HG03066 (cell line): ENCODE data around the gene UCP2.

Source experiments
- ATAC-seq: cut with Tn5 transposase; IDR thresholded peaks from one replicate; pipeline ENCODE4 v1.9.1; 2021; ENCODE audit warnings: low read depth; ENCODE audit not compliant: unreplicated experiment

UCP2 gene

DNA sequence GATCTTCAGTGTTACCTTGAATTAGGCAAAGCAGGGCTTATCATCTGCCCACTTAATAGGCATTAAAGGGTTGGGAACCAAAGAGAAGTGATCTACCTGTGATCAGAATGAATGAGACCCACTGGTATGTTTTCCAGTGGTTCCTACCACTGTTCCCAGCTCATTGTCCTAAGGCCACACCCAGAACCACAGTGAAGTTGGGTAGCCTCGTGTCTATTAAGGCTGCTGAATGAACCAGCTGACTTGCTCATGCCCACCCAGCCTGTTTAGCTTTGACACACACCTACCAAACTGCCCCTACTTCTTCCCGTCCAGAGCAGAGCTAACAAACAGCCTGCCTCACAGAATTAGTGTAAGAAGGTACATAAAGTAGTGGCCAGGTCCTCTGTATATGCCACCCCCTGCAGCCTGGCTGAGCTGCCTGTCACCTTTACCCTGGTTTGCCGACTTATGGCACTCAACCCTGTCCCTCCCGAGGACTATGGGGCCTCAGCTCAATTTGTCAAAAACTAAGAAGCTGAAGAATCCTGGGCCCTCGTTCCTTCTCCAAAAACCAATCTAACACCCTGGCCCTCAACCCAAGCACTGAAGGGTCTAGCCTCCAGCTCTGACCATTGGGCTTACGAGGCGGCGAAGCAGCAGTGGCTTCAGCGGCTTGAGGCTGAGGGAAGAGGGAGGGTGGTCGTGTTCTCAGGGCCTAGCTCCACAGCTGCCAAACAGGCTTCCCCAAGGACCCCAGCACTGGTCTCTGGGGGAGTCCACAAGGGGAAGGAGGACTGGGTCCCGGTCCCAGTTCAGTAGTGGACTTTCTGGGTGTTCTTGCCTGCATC, 9.8 kb downstream of the UCP2 start:
- ATAC-seq: no peak

- no peak for ATAC-seq
Observed at GRCh38 chr11:73972187-73972586, 10.5 kb downstream of the UCP2 start.

DNA sequence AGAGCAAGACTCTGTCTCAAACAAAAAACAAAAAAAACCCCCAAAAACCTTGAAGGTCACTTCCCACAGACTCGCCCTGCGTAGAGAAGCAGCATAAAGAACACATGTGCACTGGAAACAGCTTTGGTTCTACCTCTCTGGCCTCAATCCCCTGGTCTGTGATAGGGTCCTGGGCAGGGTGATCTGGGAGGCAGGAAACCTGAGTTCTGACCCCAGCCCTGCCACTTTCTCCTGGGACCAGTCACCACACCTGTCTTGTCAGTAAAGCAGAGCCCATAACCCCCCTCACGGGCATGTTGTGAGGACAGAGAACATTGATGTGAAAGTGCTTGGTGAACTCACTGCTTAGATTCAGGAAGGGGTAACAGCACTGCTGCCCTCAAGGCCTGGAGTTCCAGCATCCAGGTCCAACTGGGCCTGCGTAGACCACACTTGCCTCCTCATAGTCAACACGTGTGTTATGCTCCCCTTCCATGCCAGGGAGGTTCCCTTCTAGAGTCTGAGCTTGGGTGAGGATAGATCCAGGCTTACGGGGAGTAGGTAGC, 11.4 kb downstream of the UCP2 start:
- ATAC-seq: no peak

DNA sequence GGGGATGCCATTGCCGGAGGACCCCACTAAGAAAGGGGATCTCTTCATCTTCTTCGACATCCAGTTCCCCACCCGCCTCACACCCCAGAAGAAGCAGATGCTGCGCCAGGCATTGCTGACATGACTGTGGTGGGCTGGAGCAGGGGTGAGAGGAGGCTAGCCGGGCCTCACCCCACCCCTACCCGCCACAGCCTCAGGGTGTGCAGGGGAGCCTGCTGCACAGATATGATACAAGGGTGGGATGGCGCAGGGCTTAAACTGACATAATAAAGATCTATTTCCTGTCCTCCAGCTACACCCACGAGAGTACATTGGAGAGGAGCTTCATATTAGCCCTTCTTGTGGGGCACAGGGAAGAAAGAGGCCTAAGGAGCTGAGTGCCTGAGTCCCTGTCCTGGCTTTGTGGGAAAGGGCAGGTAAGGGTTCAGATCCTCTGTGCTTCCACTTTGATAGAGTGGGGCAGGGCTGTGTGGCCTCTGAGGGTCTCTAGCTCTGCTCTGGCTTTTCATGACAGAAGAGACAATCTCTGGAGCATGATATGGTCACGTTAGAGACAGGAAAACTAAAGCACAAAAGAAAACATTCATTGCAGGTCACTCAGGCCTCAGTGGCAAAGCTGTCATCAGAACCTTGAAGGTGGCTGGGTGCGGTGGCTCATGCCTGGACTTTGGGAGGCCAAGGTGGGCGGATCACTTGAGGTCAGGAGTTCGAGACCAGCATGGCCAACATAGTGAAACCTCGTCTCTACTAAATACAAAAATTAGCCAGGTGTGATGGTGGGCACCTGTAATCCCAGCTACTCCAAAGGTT, 12.4 kb downstream of the UCP2 start:
- no peak for ATAC-seq

DNA sequence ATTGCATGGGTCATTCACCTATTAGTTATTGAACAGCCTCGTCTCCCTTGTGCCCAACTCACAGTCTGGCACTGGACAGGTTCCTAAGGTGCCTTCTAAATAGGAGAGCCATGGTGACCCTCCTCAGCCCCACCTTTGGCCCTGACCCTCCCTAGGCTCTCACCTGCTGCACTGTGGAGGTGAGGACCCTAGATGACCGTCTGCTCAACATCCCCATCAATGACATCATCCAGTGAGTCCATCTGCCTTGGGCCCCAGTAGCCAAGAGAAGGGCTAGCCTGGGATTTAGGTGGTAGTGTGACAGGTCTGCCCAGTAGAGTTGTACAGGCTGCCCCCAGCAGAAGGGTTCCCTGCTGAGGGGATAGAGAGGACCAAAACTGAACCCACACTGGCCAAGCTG, 13.6 kb downstream of the UCP2 start:
- ATAC-seq: no peak

DNA sequence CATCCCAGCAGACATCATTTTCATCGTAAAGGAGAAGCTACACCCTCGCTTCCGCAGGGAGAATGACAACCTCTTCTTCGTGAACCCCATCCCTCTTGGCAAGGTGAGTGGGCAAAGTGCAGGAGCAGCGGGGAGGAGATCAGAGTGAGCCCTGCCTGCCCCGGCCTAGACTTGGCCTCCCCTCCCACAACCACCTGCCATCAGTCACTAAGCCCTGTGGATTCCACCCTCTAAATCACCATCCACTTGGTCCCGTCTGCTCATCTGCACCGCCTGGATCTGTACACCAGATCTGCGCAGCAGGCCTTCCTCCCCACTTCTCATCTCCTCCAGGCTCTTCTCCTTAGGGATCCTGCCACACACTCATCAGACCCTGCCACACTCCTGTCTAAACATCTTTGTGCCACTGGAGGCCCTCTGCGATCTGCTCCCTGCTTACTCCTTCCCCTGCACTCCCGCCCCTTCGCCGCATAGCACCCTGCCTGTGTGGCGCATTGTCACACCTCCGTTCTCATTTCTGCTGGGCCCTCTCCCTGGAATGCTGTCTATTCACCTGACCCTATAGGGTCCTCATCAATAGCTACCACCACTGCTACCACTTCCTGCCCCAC, 14.2 kb downstream of the UCP2 start:
- ATAC-seq: no peak

DNA sequence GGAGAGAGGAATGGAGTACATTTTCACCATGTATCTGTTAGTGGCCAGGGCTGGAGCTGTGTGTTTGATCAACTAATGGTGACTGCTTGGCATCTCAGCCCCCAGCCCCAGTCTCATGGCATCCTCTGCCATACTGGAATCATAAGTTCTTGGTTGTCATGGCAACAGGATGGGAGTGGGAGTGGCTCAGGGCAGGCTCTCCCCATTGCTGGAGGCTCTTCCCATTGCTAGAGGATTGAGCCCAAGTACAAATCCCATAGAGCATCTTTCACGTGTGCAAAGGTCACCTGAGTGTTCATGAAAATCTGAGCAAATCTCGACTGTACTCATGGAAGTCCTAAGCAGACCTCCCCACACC, 16.9 kb downstream of the UCP2 start:
- no peak for ATAC-seq

DNA sequence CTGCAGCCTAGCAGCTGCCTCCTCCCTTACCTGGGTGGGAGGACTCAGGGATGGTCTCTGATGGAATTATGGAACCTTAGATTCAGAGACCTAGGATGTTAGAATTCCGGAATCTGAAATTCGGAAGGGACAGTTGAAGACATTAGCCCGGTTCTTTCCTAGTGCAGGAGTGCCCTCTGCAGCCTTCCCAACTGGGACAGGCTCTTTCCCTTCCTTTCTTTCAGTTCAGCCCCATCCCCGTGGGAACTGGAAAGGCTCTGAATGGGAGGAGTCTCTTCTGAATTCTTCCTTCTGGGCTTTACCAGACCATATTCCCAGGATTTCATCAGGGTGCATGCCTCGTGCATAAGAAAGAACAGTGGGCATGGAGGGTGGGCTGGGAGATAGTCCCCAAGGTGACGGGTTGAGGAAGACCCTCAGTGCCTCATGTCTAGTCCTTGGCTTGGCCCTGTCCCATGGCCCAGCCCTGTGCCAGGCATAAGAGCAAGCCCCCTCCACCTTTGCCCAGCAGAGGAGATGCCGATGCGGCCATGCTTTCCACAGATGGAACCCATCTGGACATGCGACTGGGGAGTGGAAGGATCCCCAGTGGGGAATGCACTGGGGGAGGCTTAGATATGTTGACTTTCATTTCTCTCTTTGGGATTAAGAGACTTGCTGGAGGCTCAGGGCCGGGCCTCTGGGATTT, 17.4 kb downstream of the UCP2 start:
- no peak for ATAC-seq

GRCh38 chr11:73963861-73964260, 18.8 kb downstream of the UCP2 start:
- no peak for ATAC-seq

DNA sequence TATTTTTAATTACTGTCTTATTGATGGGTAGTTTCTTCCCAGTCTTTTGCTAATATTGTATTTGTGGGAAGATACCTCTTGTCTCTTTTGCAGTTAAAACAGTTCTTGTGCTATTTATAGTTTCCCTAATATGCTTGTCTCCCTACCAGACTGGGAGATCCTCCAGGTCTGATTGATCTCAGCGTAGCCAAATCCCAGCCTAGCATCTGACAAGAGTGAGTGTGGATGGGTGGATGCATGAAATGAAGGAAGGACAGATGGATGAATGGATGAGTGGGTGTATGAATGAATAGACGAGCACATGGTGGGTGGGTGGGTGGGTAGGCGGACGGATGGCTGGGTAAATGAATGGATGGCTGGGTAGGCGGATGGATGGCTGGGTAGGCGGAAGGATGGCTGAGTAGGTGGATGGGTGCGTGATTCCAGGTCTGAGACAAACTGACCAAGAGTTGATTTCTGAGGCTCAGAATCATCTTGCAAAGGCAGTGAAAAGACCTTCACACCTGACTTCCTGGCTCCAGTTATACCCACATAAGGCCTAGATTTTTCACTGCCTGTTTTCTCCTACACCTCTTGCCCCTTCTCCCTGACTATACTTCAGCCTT, 20.4 kb downstream of the UCP2 start:
- ATAC-seq: no peak

DNA sequence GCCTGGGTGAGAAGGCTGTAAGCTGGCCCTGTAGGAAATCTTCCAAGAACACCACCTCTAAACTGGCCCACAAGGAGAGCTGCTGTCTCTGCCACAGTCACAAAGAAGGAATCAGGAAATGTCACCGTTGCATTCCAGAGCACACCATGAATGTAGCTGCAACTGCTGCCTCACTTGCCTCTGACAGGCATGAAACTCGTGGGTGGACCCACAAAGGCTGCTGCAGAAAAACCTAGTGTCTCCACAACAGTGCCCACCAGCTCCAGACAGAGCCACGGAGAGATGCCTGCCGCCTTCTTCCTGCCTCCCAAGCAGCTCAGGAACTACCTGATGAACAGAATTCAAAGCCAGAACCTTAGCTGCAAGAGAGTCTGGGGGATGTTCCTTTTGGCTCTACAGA, 21.3 kb downstream of the UCP2 start:
- no peak for ATAC-seq

DNA sequence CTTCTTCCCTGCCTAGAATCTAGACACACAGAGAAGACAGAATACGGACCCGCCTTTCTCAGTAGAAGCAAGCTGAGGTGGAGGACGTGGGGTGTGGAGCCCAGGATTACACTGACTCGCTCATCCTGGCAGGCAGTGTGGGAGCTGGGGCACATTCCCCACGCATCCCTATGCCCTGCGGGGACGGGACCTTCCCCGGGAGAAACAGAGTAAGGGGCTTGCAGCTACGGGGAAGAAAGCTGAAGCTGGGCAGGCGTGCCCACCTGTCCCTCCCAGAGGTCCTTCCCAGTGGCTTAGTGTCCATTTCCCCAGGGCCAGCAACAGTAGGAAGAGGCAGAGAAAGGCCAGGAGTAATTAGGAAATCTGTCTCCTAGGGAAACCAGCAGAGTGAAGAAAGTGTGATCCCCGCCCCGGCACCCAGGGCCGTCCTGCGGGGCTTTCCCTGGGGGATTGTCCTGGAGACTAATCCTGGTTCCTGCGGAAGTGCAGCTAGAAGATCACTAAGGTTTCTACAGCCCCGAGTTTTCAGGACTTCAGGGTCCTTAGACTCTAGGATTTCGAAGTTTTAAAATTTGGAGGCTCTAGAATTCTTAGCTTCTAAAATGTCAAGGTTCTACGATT, 24.0 kb downstream of the UCP2 start:
- ATAC-seq: no peak

DNA sequence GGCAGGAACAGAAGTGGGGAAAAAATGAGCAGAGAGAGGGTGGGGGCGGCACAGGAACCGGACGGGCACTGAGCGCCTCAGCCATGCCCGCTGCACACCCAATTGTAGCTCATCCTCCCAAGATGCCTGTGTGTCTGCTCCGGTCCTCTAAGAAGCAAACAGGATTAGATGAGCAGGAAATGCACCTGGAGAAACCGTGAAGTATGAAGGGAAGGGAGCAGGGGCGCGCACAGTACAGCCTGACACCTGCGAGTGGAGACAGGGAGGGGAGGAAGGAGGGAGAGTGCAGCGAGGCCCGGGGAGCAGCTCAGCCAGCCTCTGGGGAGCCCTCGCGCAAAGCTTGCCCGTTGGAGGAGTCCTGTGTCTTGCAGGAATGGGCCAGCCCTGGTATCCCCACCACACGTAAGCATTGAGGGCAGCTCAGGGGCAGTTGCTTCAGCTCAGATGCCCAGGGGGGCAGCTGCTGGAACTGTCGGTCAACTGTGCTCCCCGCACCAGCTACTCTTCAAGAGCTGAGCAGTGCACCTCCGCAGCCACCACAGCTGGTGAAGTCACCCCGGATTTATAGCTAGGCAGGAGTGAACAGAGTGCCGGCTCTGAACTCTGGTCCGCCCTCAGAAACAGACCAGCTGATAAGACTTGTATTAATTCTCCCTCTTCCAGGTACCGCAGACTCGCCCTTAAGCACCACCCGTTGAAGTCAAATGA, 24.8 kb downstream of the UCP2 start:
- ATAC-seq: no peak

DNA sequence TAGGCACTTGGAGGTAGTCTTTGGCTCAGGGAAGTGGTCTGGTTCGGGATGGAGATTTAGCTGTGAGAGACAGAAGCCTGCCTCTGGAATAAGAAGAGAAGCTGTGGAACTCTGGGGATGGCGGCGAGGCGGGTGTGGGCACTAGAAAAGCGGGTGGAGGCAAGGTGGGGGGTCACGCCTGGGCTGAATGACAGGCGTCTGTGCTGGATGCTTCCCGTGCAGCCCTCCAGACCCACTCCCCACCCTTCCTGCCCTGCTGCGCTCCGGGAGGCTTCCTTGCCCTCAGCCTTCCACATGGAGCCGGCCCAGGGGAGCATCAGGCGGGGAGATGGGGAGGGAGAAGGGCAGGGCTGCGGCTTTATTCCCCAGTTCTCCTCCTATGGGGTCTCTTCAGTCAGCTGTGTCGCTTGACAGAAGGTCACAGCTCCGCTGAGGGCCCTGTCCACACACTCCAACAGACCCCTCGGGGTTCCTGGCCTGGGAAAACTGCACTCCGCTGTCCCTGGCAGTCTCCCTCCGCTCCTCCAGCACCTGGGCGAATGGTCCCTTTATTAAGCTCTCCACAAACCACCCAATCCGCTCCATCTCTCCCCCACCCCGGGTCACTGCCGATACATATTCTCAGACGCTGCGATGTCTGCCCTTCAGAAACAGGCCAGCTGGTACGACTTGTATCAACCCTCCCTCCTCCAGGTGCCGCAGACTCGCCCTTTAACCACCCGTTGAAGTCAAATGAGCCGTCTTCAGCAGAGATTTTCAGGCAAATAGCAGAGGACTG, 25.6 kb downstream of the UCP2 start:
- no peak for ATAC-seq

DNA sequence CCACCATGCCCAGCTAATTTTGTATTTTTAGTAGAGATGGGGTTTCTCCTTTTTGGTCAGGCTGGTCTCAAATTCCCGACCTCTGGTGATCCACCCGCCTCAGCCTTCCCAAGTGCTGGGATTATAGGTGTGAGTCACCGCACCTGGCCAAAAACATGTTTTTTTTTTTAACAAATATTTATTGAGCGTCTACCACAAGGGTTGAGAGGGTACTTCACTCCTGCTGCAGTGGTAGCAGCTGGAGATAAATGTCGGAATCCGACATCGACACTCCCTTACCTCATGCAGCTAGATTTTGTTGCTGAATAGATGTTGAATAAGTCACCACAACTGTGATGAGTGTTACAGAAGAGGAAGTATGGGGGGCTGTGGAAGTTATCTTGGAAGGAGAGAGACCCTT, 30.8 kb downstream of the UCP2 start:
- ATAC-seq: no peak

DNA sequence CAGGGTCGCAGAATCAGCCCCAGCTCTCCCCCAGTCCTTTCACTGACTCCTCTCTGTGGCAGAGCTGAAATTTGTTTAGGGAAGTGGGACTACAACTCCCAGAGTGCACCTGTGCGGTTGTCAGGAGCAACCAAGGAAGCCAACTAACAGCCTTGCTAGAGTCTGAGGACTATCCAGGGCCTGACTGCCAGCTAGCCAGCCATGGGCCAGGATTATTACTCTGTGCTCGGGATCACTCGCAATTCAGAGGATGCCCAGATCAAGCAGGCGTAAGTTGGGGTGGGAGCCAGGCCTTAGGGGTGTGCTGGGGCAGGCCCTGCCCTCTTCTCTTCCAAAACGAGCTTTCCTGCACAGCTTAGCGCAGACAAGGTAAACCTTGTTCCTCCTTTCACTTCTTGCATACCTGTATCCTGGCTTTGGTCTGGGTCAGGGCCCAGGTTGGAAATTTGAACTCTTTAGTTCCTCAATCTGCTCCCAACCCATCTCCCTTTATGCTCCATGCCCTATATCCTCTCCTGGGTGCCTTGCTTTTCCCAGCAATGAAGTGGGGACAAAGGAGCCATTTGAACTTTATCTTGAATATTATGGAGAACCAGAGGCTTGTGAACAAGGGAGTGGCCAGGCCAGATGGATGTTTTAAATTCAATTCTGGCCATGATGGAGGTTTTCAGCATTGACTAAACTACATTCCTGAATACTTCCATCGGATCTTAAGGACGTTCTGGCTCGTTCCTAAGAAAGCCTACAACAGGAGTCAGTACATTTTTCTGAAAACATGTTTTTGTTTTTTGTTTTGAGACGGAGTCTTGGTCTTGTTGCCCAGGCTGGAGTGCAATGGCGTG, 31.6 kb downstream of the UCP2 start, which contains the start of gene DNAJB13:
Gene DNAJB13, plus strand, starts transcription at position 158 of the 842 bp plus-strand sequence. Its CDS starts 44 bp downstream, at position 202.
- peak; percentile 81 for ATAC-seq

GRCh38 chr11:73949912-73950311, 32.7 kb downstream of the UCP2 start:
- ATAC-seq: no peak
